Measurements from ENCODE around the gene FHOD1.

DNA sequence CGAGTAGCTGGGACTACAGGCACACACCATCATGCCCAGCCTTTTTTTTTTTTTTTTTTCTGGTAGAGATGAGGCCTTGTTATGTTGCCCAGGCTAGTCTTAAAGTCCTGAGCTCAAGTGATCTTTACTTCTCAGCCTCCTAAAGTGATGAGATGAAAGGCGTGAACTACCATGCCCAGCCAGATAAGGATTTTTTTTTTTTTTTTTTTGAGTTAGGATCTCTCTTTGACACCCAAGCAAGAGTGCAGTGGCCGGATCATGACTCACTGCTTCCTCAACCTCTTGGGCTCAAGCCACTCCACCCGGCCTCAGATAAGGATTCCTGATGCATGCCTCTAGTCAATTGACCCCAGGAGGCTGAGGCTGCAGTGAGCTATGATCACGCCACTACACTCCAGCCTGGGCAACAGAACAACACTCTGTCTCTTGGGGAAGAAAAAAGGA lies 20.9 kb upstream of the FHOD1 start:
- no peak for TF ChIP-seq FOXJ3 (CRISPR knock-in tag; IDR thresholded peaks at IDR 0.05)
- TF ChIP-seq NFIC (IDR thresholded peaks at IDR 0.05; ENCODE audit: borderline replicate concordance) = peak; percentile 75
- no peak for TF ChIP-seq TAF1 (IDR thresholded peaks at IDR 0.05; ENCODE audit: borderline replicate concordance, low read depth, low read length)
- TF ChIP-seq EZH2phosphoT487 (IDR thresholded peaks at IDR 0.05; ENCODE audit: borderline replicate concordance, low read depth) = no peak
- TF ChIP-seq RAD21 (IDR thresholded peaks at IDR 0.05; ENCODE audit: low read length) = no peak
- no peak for TF ChIP-seq RFX5 (IDR thresholded peaks at IDR 0.05; ENCODE audit: low read length)
- TF ChIP-seq, protein P1, sequence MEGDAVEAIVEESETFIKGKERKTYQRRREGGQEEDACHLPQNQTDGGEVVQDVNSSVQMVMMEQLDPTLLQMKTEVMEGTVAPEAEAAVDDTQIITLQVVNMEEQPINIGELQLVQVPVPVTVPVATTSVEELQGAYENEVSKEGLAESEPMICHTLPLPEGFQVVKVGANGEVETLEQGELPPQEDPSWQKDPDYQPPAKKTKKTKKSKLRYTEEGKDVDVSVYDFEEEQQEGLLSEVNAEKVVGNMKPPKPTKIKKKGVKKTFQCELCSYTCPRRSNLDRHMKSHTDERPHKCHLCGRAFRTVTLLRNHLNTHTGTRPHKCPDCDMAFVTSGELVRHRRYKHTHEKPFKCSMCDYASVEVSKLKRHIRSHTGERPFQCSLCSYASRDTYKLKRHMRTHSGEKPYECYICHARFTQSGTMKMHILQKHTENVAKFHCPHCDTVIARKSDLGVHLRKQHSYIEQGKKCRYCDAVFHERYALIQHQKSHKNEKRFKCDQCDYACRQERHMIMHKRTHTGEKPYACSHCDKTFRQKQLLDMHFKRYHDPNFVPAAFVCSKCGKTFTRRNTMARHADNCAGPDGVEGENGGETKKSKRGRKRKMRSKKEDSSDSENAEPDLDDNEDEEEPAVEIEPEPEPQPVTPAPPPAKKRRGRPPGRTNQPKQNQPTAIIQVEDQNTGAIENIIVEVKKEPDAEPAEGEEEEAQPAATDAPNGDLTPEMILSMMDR (IDR thresholded peaks at IDR 0.05) = no peak
